Neuronal stem cell (in vitro differentiated cells): ENCODE measurements around the gene UMAD1.

ENCODE experiments used
- DNase-seq: peaks from one replicate; pipeline ENCODE4 v3.0.0-alpha.2; 2013; ENCODE audit warnings: low spot score
- H2AFZ ChIP-seq: one replicate; pipeline ENCODE4 v1.6.1; 2013; ENCODE audit warnings: mild to moderate bottlenecking, low read length, inconsistent platforms
- H2AK5ac ChIP-seq: 2 replicates; pipeline ENCODE4 v1.6.1; 2013; ENCODE audit warnings: low read depth, mild to moderate bottlenecking, inconsistent platforms, low read length, moderate library complexity, mixed read lengths
- H2BK120ac ChIP-seq: 2 replicates; pipeline ENCODE4 v1.6.1; 2013; ENCODE audit warnings: low read depth, mild to moderate bottlenecking, inconsistent platforms, low read length, moderate library complexity, mixed read lengths
- H2BK12ac ChIP-seq: one replicate; pipeline ENCODE4 v1.6.1; 2013; ENCODE audit warnings: low read length, inconsistent platforms
- H2BK15ac ChIP-seq: 2 replicates; pipeline ENCODE4 v1.6.1; 2013; ENCODE audit warnings: mild to moderate bottlenecking, low read length, inconsistent platforms, mixed read lengths
- H2BK5ac ChIP-seq: one replicate; pipeline ENCODE4 v1.6.1; 2013; ENCODE audit warnings: inconsistent platforms, mild to moderate bottlenecking, low read length, moderate library complexity
- H3K14ac ChIP-seq: one replicate; pipeline ENCODE4 v1.6.1; 2013; ENCODE audit warnings: low read length, inconsistent platforms
- H3K18ac ChIP-seq: 2 replicates; pipeline ENCODE4 v1.6.1; 2013; ENCODE audit warnings: low read length, inconsistent platforms
- H3K23ac ChIP-seq: 2 replicates; pipeline ENCODE4 v1.6.1; 2013; ENCODE audit warnings: low read depth, mild to moderate bottlenecking, mixed read lengths, low read length, inconsistent platforms; ENCODE audit not compliant: poor library complexity
- H3K27ac ChIP-seq: replicated peaks from 3 replicates; pipeline ENCODE4 v1.5.1; 2013; ENCODE audit warnings: low read length, inconsistent platforms
- H3K27me3 ChIP-seq, 3 experiments: 2 replicates each; pipeline ENCODE4 v1.6.1; 2013; ENCODE audit warnings: low read length in 3 of 3, mild to moderate bottlenecking in 2 of 3, inconsistent platforms in 1 of 3, low read depth in 1 of 3, mixed read lengths in 1 of 3, moderate library complexity in 1 of 3; ENCODE audit not compliant: control insufficient read depth in 3 of 3, insufficient read depth in 3 of 3
- H3K36me3 ChIP-seq, 2 donors: replicated peaks in 1 of 2; 2 replicates each; pipeline ENCODE4 v1.6.1; 2013; ENCODE audit warnings: low read length in 2 of 2; ENCODE audit not compliant: control insufficient read depth in 2 of 2, insufficient read depth in 2 of 2
- H3K4ac ChIP-seq: 2 replicates; pipeline ENCODE4 v1.6.1; 2013; ENCODE audit warnings: inconsistent platforms, mild to moderate bottlenecking, low read length, moderate library complexity
- H3K4me1 ChIP-seq, 2 donors: 1 replicate in 1 of 2; 2 replicates in 1 of 2; pipeline ENCODE4 v1.6.1; 2013; ENCODE audit warnings: low read length in 2 of 2, low read depth in 1 of 2; ENCODE audit not compliant: control insufficient read depth in 2 of 2, insufficient read depth in 1 of 2
- H3K4me2 ChIP-seq: one replicate; pipeline ENCODE4 v1.6.1; 2013; ENCODE audit warnings: mild to moderate bottlenecking, low read length, inconsistent platforms; ENCODE audit not compliant: insufficient read depth, poor library complexity, severe bottlenecking
- H3K4me3 ChIP-seq, 2 donors: 2 replicates each; pipeline ENCODE4 v1.5.1; 2013; ENCODE audit warnings: low read length in 2 of 2, mild to moderate bottlenecking in 2 of 2, inconsistent platforms in 1 of 2, moderate library complexity in 1 of 2
- H3K79me1 ChIP-seq: one replicate; pipeline ENCODE4 v1.6.1; 2013; ENCODE audit warnings: low read depth, mild to moderate bottlenecking, inconsistent platforms, low read length, moderate library complexity
- H3K9ac ChIP-seq: one replicate; pipeline ENCODE4 v1.6.1; 2013; ENCODE audit warnings: mild to moderate bottlenecking, low read depth, low read length, inconsistent platforms; ENCODE audit not compliant: poor library complexity
- H3K9me3 ChIP-seq, 2 donors: replicated peaks in 1 of 2; 2 replicates each; pipeline versions ENCODE3 to v1.6.1; 2013; ENCODE audit warnings: low read length in 2 of 2, mild to moderate bottlenecking in 2 of 2, inconsistent platforms in 1 of 2, low read depth in 1 of 2, mixed read lengths in 1 of 2, moderate library complexity in 1 of 2; ENCODE audit not compliant: control insufficient read depth in 2 of 2, insufficient read depth in 1 of 2
- H4K8ac ChIP-seq: one replicate; pipeline ENCODE4 v1.6.1; 2013; ENCODE audit warnings: low read depth, mild to moderate bottlenecking, inconsistent platforms, low read length, moderate library complexity
- H4K91ac ChIP-seq: one replicate; pipeline ENCODE4 v1.6.1; 2013; ENCODE audit warnings: low read length, low read depth, mild to moderate bottlenecking, inconsistent platforms; ENCODE audit not compliant: poor library complexity
- WGBS, 2 donors: extraction: QIAGEN DNeasy Blood & Tissue Kit; methylation state at CpG; one replicate each; pipeline ENCODE4 v1.1.7; 2013; ENCODE audit warnings: missing lambda C conversion rate in 2 of 2, mixed read lengths in 1 of 2; ENCODE audit not compliant: insufficient read length in 2 of 2, insufficient replicate concordance in 1 of 2; ENCODE audit errors: extremely low coverage in 2 of 2; 5-methylcytosine and 5-hydroxymethylcytosine counted together

Gene UMAD1

DNA sequence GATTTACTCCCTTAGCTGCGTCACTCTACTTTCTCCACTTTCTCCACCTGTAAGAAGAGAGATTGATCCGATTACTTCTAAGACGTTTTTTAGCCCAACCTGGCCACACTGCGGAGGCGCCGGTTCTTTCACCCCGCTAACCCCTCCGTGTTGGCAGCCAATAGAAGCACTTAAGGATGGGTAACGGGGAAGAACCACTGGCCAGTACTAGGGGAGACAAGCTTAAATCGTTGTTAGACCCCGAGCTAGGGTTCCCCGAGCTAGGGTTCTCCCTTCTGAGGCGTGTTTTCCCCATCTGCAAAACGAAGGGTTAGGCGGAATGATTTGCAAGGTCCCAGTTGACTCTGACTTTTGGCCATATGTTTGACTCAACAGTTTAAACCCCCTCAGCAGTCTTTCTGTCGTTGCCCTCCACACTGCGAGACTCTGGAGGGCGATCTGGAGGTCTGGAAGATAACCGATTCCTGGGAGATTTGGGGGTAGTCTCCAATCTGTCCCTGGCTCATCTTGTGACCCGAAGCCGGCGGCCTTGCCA lies 644 bp downstream of the UMAD1 start:
- no CpG with 5 or more reads among the region's 22 CpGs for WGBS, 2 donors
- H3K9me3 ChIP-seq, result peaks cover 0 to 2% of the 10 kb centered on the region in 2 donors
- peaks cover 1% of the 10 kb centered on the region for H3K79me1 ChIP-seq
- H3K4ac ChIP-seq, result no peak overlapping the region
- no peak overlapping the region for H2BK5ac ChIP-seq
- no peak overlapping the region for H3K18ac ChIP-seq
- H2AFZ ChIP-seq, result peak overlapping the region; percentile 95
- no peak overlapping the region for H3K14ac ChIP-seq
- no peak overlapping the region for H4K91ac ChIP-seq
- no peak overlapping the region for H2BK15ac ChIP-seq
- peak overlapping the region; percentile 77 for H3K4me2 ChIP-seq
- H3K9ac ChIP-seq, result no peak overlapping the region
- no peak overlapping the region for H2BK12ac ChIP-seq
- H3K36me3 ChIP-seq, result peaks cover 3 to 23% of the 10 kb centered on the region in 2 donors
- peaks cover 2 to 5% of the 10 kb centered on the region in 2 donors for H3K4me1 ChIP-seq
- no peak overlapping the region for H2AK5ac ChIP-seq
- no peak overlapping the region for H2BK120ac ChIP-seq
- no peaks in the 10 kb centered on the region for H3K27me3 ChIP-seq
- H4K8ac ChIP-seq, result no peak overlapping the region
- H3K23ac ChIP-seq, result no peak overlapping the region
- peak; percentile 31 for DNase-seq
- H3K27ac ChIP-seq, result peak overlapping the region; percentile 76
- H3K4me3 ChIP-seq, result peak overlapping the region; percentile 89 to 98

DNA sequence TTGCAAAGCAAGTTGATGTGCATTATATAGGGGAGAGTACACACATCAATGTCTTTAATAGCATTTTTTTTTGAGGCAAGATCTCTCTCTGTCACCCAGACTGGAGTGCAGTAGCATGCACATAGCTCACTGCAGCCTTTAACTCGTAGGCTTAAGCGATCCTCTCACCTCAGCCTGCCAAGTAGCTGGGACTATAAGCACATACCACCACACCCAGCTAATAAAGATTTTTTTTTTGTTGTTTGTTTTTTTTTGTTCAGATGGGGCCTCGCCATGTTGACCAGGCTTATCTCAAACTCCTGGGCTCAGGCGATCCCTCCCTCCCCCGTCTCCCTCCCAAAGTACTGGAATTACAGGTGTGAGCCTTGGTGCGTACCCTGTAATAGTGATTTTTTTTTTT lies 1.5 kb downstream of the UMAD1 start:
- H3K36me3 ChIP-seq, result peaks cover 3 to 14% of the 10 kb centered on the region in 2 donors
- H2BK15ac ChIP-seq, result no peak overlapping the region
- DNase-seq, result no peak
- H2AFZ ChIP-seq, result no peak overlapping the region
- no peak overlapping the region for H3K27ac ChIP-seq
- H2BK5ac ChIP-seq, result no peak overlapping the region
- peaks cover 2 to 5% of the 10 kb centered on the region in 2 donors for H3K4me1 ChIP-seq
- H3K27me3 ChIP-seq, result no peaks in the 10 kb centered on the region
- no CpG with 5 or more reads among the region's 6 CpGs for WGBS, 2 donors
- H3K4me3 ChIP-seq, result peak overlapping the region in 1 of 2 donors; percentile 89
- H2AK5ac ChIP-seq, result no peak overlapping the region
- H3K4me2 ChIP-seq, result no peak overlapping the region
- no peak overlapping the region for H4K91ac ChIP-seq
- H2BK12ac ChIP-seq, result no peak overlapping the region
- H3K14ac ChIP-seq, result no peak overlapping the region
- no peak overlapping the region for H3K18ac ChIP-seq
- peaks cover 0 to 2% of the 10 kb centered on the region in 2 donors for H3K9me3 ChIP-seq
- no peak overlapping the region for H3K4ac ChIP-seq
- peaks cover 3% of the 10 kb centered on the region for H3K79me1 ChIP-seq
- no peak overlapping the region for H3K9ac ChIP-seq
- no peak overlapping the region for H4K8ac ChIP-seq
- H3K23ac ChIP-seq, result no peak overlapping the region
- no peak overlapping the region for H2BK120ac ChIP-seq

DNA sequence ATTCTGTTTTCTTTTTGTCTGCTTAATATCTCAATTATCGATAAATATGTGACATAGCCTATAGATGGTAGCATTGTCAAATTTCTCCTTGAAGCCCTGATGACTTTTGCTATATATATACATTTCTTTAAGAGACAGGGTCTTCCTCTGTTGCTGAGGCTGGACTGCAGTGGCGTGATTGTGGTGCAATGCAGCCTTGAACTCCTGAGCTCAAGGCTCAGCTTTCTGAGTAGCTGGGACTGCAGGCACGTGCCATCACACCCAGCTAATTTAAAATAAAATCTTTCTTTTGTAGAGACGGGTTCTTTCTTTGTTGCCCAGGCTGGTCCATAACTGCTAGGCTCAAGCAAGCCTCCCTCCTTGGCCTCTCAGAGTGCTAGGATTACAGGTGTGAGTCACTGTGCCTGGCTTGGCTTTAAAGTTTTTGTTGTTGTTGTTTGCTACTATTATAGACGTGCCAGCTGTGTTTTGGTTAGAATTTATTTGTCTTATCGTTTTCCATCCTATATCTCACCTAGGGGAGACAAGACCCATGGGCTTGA lies 7.0 kb downstream of the UMAD1 start:
- Histone ChIP-seq H3K9ac (no peak overlapping the region), H2BK15ac (no peak overlapping the region), H2AFZ (no peak overlapping the region), H3K4me3 (no peak overlapping the region), H3K4me1 (peaks cover 0 to 2% of the 10 kb centered on the region in 2 donors), H3K18ac (no peak overlapping the region), H3K4me2 (no peak overlapping the region), H4K8ac (no peak overlapping the region), H3K79me1 (peaks cover 3% of the 10 kb centered on the region), H4K91ac (no peak overlapping the region), H2BK120ac (no peak overlapping the region), H3K23ac (no peak overlapping the region), H2BK5ac (no peak overlapping the region), H3K27me3 (no peaks in the 10 kb centered on the region), H3K4ac (no peak overlapping the region), H3K27ac (no peak overlapping the region), H3K14ac (no peak overlapping the region), H3K36me3 (no peaks in the 10 kb centered on the region), H3K9me3 (peaks cover 0 to 2% of the 10 kb centered on the region in 2 donors), H2AK5ac (no peak overlapping the region), H2BK12ac (no peak overlapping the region)
- DNase-seq, result no peak
- no CpG with 5 or more reads among the region's 6 CpGs for WGBS, 2 donors

DNA sequence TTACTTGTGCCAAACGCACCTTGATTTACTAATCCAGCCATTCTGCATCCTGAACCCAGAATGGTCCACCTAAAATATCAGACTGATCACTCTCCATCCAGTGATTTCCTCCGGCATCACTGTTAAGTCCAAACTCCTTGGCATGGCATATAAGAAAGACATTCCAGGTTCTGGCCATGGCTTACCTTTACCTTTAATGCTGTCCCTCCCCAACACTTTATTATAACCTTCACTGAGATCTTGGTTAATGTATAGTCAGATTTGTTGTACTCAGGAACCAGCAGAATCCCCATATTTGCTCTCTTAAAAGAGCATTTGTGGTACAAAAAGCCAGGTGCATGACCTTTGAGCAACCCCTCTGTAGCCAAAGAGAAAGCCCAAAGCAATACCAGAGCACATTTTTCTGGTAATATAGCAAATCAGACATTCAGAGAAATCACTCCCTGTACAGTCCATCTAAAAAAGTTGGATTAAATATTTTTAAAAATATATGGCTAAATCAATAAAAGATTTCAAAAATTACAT lies 10.2 kb downstream of the UMAD1 start:
- Histone ChIP-seq H4K8ac (no peak overlapping the region), H3K4me1 (peaks cover 0 to 2% of the 10 kb centered on the region in 2 donors), H3K9me3 (peaks cover 0 to 2% of the 10 kb centered on the region in 2 donors), H3K4me2 (no peak overlapping the region), H2AFZ (no peak overlapping the region), H3K14ac (no peak overlapping the region), H3K4ac (no peak overlapping the region), H3K4me3 (no peak overlapping the region), H3K27ac (no peak overlapping the region), H2BK5ac (no peak overlapping the region), H2BK120ac (no peak overlapping the region), H2BK15ac (no peak overlapping the region), H2AK5ac (no peak overlapping the region), H3K9ac (no peak overlapping the region), H3K36me3 (no peaks in the 10 kb centered on the region), H2BK12ac (no peak overlapping the region), H3K18ac (no peak overlapping the region), H3K79me1 (peaks cover 2% of the 10 kb centered on the region), H4K91ac (no peak overlapping the region), H3K23ac (no peak overlapping the region), H3K27me3 (no peaks in the 10 kb centered on the region)
- no peak for DNase-seq
- WGBS, 2 donors, result no CpG with 5 or more reads among the region's 2 CpGs
